HL-60 (cell line): Measurements from ENCODE around the gene EDARADD.

Experiments used
- GABPA ChIP-seq: IDR thresholded peaks from 2 replicates; pipeline ENCODE4 v1.6.1; 2012; ENCODE audit warnings: low read depth
- POLR2AphosphoS5 ChIP-seq: IDR thresholded peaks from 2 replicates; pipeline ENCODE4 v1.6.1; 2012; ENCODE audit warnings: low read depth
- SPI1 ChIP-seq: IDR thresholded peaks from 2 replicates; pipeline ENCODE4 v1.6.1; 2012; ENCODE audit warnings: low read depth, mild to moderate bottlenecking, borderline replicate concordance
- TF ChIP-seq, protein P1 (sequence below): IDR thresholded peaks from one replicate; pipeline ENCODE4 v1.5.1; 2011; ENCODE audit warnings: low read length, control low read depth, inconsistent platforms; ENCODE audit not compliant: insufficient read depth
- TF ChIP-seq, protein P2 (sequence below): IDR thresholded peaks from 2 replicates; pipeline ENCODE4 v1.6.1; 2012; ENCODE audit warnings: low read depth; ENCODE audit not compliant: insufficient replicate concordance

DNA sequence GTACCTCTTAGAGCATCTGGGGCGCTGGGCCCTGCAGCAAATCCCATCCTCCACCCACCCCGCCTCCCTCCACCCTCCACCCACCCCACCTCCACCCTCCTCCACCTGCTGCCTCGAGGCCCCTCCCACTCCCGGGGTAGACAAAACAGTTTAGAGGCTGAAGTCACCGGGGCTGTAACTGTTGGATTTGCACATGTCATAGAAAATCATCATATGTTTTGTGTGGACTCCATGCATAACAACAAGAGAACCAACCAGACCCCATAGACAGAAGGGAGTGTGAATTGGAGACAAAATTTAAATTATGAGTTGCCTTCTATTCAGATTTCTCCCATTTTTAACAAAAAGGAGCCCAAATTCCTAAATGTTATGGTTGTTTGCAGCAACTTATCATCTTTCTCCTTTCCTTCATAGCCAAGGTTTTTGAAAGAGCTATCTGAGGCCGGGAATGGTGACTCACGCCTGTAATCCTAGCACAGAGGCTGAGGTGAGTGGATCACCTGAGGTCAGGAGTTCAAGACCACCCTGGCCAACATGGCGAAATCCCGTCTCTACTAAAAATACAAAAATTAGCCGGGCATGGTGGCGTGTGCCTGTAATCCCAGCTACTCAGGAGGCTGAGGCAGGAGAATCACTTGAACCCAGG is 101.5 kb downstream of the EDARADD start:
- TF ChIP-seq, protein P1, sequence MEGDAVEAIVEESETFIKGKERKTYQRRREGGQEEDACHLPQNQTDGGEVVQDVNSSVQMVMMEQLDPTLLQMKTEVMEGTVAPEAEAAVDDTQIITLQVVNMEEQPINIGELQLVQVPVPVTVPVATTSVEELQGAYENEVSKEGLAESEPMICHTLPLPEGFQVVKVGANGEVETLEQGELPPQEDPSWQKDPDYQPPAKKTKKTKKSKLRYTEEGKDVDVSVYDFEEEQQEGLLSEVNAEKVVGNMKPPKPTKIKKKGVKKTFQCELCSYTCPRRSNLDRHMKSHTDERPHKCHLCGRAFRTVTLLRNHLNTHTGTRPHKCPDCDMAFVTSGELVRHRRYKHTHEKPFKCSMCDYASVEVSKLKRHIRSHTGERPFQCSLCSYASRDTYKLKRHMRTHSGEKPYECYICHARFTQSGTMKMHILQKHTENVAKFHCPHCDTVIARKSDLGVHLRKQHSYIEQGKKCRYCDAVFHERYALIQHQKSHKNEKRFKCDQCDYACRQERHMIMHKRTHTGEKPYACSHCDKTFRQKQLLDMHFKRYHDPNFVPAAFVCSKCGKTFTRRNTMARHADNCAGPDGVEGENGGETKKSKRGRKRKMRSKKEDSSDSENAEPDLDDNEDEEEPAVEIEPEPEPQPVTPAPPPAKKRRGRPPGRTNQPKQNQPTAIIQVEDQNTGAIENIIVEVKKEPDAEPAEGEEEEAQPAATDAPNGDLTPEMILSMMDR = no peak
- TF ChIP-seq, protein P2, sequence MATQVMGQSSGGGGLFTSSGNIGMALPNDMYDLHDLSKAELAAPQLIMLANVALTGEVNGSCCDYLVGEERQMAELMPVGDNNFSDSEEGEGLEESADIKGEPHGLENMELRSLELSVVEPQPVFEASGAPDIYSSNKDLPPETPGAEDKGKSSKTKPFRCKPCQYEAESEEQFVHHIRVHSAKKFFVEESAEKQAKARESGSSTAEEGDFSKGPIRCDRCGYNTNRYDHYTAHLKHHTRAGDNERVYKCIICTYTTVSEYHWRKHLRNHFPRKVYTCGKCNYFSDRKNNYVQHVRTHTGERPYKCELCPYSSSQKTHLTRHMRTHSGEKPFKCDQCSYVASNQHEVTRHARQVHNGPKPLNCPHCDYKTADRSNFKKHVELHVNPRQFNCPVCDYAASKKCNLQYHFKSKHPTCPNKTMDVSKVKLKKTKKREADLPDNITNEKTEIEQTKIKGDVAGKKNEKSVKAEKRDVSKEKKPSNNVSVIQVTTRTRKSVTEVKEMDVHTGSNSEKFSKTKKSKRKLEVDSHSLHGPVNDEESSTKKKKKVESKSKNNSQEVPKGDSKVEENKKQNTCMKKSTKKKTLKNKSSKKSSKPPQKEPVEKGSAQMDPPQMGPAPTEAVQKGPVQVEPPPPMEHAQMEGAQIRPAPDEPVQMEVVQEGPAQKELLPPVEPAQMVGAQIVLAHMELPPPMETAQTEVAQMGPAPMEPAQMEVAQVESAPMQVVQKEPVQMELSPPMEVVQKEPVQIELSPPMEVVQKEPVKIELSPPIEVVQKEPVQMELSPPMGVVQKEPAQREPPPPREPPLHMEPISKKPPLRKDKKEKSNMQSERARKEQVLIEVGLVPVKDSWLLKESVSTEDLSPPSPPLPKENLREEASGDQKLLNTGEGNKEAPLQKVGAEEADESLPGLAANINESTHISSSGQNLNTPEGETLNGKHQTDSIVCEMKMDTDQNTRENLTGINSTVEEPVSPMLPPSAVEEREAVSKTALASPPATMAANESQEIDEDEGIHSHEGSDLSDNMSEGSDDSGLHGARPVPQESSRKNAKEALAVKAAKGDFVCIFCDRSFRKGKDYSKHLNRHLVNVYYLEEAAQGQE = no peak
- TF ChIP-seq SPI1 (no peak), POLR2AphosphoS5 (no peak), GABPA (no peak)
